Activated gamma-delta T cell treated with Interleukin-2 at 50 U/mL for 16 hours (primary cell): ENCODE measurements around the gene OR56A3.

Source experiments
- DNase-seq: peaks from one replicate; pipeline ENCODE4 v3.0.0-alpha.2; 2020

OR56A3 gene

DNA sequence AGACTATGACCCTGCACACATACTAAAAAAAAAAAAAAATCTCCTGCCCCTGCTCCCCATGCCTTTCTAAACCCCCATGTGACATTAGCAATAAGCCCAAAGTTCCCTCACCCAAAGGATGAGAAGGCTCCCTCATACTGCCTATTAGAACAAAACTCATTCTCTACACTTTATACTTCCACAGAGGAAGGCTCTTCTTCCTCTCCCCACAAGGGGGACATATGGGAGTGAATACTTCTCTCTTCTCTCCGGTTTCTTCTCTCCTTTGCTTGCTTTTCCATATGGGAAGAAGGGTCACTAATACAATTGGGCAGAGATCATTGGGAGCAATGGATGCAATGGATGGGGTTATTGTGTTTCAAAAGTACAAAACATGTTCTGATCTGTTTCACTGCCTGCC, 41.4 kb downstream of the OR56A3 start:
- no peak for DNase-seq

- DNase-seq = no peak
These were observed 44.8 kb downstream of the OR56A3 start, which contains the start of gene OR52L1 for GRCh38 chr11:5986885-5987284. Gene OR52L1 (minus strand): TSS chr11:5986985. CDS start chr11:5986930, 55 bp downstream.

GRCh38 chr11:5989203-5989602, 47.2 kb downstream of the OR56A3 start:
- no peak for DNase-seq

DNA sequence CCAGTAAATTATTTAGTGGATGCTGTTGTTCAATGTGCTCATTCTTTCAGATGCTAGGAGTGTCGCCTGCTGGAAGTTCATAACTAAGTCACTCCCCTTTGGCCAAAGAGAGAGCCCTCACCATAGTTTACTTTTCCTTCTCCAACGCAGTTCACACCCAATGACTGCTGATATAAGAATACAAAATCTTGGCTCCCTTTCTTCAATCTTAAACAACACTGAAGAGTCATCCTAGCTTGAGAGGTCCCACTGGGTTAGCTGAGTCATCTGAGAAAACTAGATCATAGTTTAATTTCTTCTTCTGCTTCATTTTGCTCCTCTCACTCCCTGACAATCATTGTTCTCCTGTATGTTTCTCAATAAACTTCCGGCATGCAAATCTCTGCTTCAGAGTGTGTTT, 50.1 kb downstream of the OR56A3 start:
- DNase-seq = no peak

DNA sequence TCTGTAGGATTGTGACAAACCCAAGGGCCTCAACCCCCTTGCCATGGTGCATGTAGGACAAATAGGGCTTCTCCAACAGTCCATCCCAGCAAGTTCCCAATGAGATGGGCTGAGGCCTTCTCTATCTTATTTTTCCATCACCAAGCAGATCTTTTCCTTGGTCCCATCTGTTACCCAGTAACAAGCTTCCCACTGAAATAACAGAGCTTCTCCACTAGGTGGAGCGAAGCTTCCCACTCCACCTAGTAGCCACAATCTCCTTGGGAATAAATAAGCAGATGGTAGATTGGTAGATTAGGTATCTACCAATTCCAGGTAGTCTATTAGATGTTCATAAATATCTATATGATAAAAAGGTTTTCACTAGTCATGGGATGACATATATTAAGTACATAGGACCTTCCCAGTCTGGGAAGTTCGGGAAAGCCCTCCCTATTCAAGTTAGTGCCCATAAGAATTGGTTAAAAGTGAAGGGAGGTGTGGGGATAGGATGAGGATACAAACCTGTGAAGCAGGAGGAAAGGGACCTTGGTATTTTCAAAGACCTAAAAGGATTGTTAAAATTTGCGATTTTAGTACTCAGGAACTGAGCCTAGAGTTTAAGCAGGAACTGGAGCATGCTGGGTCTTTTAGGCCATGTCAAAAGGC, 50.7 kb downstream of the OR56A3 start:
- no peak for DNase-seq

DNA sequence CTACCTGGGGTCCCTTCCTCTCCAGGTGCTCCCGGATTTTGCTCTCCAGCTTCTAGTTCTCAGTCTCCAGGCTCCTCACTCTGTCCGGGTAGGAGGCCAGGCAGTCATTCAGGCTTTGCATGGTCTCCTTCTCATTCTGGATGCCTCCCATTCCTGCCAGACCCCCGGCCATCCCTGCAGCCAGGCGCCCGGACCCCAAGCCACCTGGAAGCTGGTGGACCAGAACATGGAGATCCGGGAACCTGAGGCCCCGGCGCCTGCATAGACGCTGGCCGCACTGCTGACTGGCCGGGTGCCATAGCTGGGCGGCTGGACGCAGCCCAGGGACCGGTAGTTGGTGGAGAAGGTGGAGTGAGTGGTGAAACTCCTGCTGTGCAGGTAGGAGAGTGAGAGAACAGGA, 52.7 kb downstream of the OR56A3 start:
- DNase-seq = no peak
